Epithelial cell of esophagus (primary cell): ENCODE results near the gene METTL5.
"Not testable (repeated sequence)": the region's sequence is repeated elsewhere in the genome, so short reads cannot be mapped to it uniquely, and the experiment has no call there.

Experiments
- DNase-seq: peaks from one replicate; pipeline ENCODE4 v3.0.0; 2010; ENCODE audit warnings: low read depth
- H3K4me3 ChIP-seq: 2 replicates; pipeline ENCODE4 v1.5.1; 2011; ENCODE audit warnings: mild to moderate bottlenecking, low read length, control low read depth
- CTCF ChIP-seq: IDR thresholded peaks from 2 replicates; pipeline ENCODE4 v1.5.1; 2011; ENCODE audit warnings: low read depth, mild to moderate bottlenecking, low read length, control low read depth, inconsistent platforms; ENCODE audit not compliant: insufficient read depth; ENCODE audit errors: missing control alignments

METTL5 gene

GRCh38 chr2:169860149-169860548 is 35.4 kb upstream of the METTL5 start:
- no peak overlapping the region for H3K4me3 ChIP-seq
- DNase-seq, result no peak
- no peak for TF ChIP-seq CTCF

- no peak overlapping the region for H3K4me3 ChIP-seq
- no peak for TF ChIP-seq CTCF
- no peak for DNase-seq
These were observed 34.7 kb upstream of the METTL5 start for GRCh38 chr2:169859423-169859822.

GRCh38 chr2:169855281-169856258 is 30.9 kb upstream of the METTL5 start:
- not testable (repeated sequence) for DNase-seq, H3K4me3 ChIP-seq

- DNase-seq, result no peak
- no peak overlapping the region for H3K4me3 ChIP-seq
- TF ChIP-seq CTCF, result no peak
These were observed 28.4 kb upstream of the METTL5 start for GRCh38 chr2:169853041-169853668.

GRCh38 chr2:169849710-169850109 is 25.0 kb upstream of the METTL5 start:
- no peak overlapping the region for H3K4me3 ChIP-seq
- TF ChIP-seq CTCF, result no peak
- DNase-seq, result no peak

GRCh38 chr2:169848959-169849693 is 24.4 kb upstream of the METTL5 start:
- not testable (repeated sequence) for H3K4me3 ChIP-seq, DNase-seq

- DNase-seq, result peak; percentile 39
- TF ChIP-seq CTCF, result no peak
- H3K4me3 ChIP-seq, result no peak overlapping the region
These were observed 20.3 kb upstream of the METTL5 start for GRCh38 chr2:169845016-169845415.

GRCh38 chr2:169841625-169842024 is 16.9 kb upstream of the METTL5 start:
- DNase-seq, H3K4me3 ChIP-seq: not testable (repeated sequence)
